Testis (tissue), 2 donors: ENCODE measurements around the gene AKAP8L.

Experiments
- CTCF ChIP-seq, 3 experiments: fragments of 450-650 bp in 2 of 3; fragments of 200-600 bp in 1 of 3; sonication (generic) in 1 of 3; IDR thresholded peaks; one replicate each; pipeline ENCODE4 v1.5.1; 2016 to 2019; ENCODE audit warnings: antibody characterized with exemption in 3 of 3, mild to moderate bottlenecking in 2 of 3, moderate library complexity in 1 of 3
- POLR2A ChIP-seq: fragments of 450-650 bp; IDR thresholded peaks from one replicate; pipeline ENCODE4 v1.6.1; 2017; ENCODE audit warnings: antibody characterized with exemption, mild to moderate bottlenecking, moderate library complexity

GRCh38 chr19:15404097-15404779 is 14.6 kb downstream of the AKAP8L start:
- no peak for TF ChIP-seq POLR2A
- no peak for TF ChIP-seq CTCF (IDR thresholded peaks at IDR 0.05)
